SU-DHL-6 (cell line): ENCODE results near the gene TULP3.

Experiments
- H2AFZ ChIP-seq: fragments of 200-600 bp; sonication (generic); 2 replicates; pipeline ENCODE4 v1.6.1; 2014; ENCODE audit warnings: low read depth, mild to moderate bottlenecking, moderate library complexity, mixed read lengths, antibody characterized with exemption, low read length; ENCODE audit not compliant: severe bottlenecking
- H3F3A ChIP-seq: fragments of 200-600 bp; shearing (Covaris generic); 2 replicates; pipeline ENCODE4 v1.6.0; 2016; ENCODE audit warnings: antibody characterized with exemption, mild to moderate bottlenecking; ENCODE audit not compliant: insufficient read depth
- H3K27ac ChIP-seq: fragments of 200-600 bp; sonication (generic); 2 replicates; pipeline ENCODE4 v1.5.1; 2016; ENCODE audit warnings: low read depth, mild to moderate bottlenecking, low read length, moderate library complexity, mixed read lengths
- H3K27me3 ChIP-seq: fragments of 200-600 bp; sonication (generic), shearing (Covaris generic); 2 replicates; pipeline ENCODE4 v1.6.0; 2014; ENCODE audit warnings: mild to moderate bottlenecking, low read length
- H3K36me3 ChIP-seq: fragments of 200-600 bp; sonication (generic); 2 replicates; pipeline ENCODE4 v1.6.1; 2014; ENCODE audit warnings: mild to moderate bottlenecking, low read length, mixed read lengths
- H3K4me2 ChIP-seq: fragments of 300-600, 200-600 bp; shearing (Covaris generic), sonication (generic); 2 replicates; pipeline ENCODE4 v1.6.0; 2014; ENCODE audit warnings: low read length, low read depth, mild to moderate bottlenecking; ENCODE audit not compliant: poor library complexity, severe bottlenecking
- H3K4me3 ChIP-seq: fragments of 200-600 bp; sonication (generic); 2 replicates; pipeline ENCODE4 v1.5.1; 2014; ENCODE audit warnings: antibody characterized with exemption, low read length, mild to moderate bottlenecking, mixed read lengths; ENCODE audit not compliant: insufficient read depth, poor library complexity, severe bottlenecking
- H3K79me2 ChIP-seq: fragments of 200-600 bp; sonication (generic); 2 replicates; pipeline ENCODE4 v1.6.1; 2014; ENCODE audit warnings: mild to moderate bottlenecking, low read length, moderate library complexity; ENCODE audit not compliant: insufficient read depth
- H3K9ac ChIP-seq: fragments of 200-600 bp; sonication (generic); 2 replicates; pipeline ENCODE4 v1.7.0; 2014; ENCODE audit warnings: mild to moderate bottlenecking, low read length
- H3K9me2 ChIP-seq: fragments of 200-600 bp; sonication (generic); replicated peaks from 2 replicates; pipeline ENCODE4 v1.6.1; 2014; ENCODE audit warnings: low read length; ENCODE audit not compliant: insufficient read depth
- H3K9me3 ChIP-seq: fragments of 200-600 bp; sonication (generic); 2 replicates; pipeline ENCODE4 v1.6.1; 2014; ENCODE audit warnings: low read length, mixed read lengths; ENCODE audit not compliant: insufficient read depth
- H4K20me1 ChIP-seq: fragments of 200-600 bp; sonication (generic); 2 replicates; pipeline ENCODE4 v1.6.1; 2014; ENCODE audit warnings: low read depth, mild to moderate bottlenecking, antibody characterized with exemption, low read length, moderate library complexity, mixed read lengths
- CTCF ChIP-seq: fragments of 200-600 bp; sonication (generic); IDR thresholded peaks from one replicate; pipeline ENCODE4 v1.5.1; 2017; ENCODE audit warnings: antibody characterized with exemption, mild to moderate bottlenecking, low read length, moderate library complexity; ENCODE audit not compliant: insufficient read depth, poor library complexity, severe bottlenecking
- EZH2phosphoT487 ChIP-seq: fragments of 200-600 bp; sonication (generic), shearing (Covaris generic); conservative IDR thresholded peaks from 2 replicates; pipeline ENCODE4 v1.6.1; 2018; ENCODE audit warnings: mild to moderate bottlenecking, antibody characterized with exemption, low read length, moderate library complexity, mixed read lengths

Gene TULP3

GRCh38 chr12:2856051-2856450, 34.6 kb upstream of the TULP3 start:
- peaks cover 6% of the 10 kb centered on the region; the same call in 1 of the 2 replicates for H3K36me3 ChIP-seq
- peaks cover 9% of the 10 kb centered on the region; the same call in 1 of the 2 replicates for H3F3A ChIP-seq
- H3K9me2 ChIP-seq = no peaks in the 10 kb centered on the region
- H3K27me3 ChIP-seq = no peaks in the 10 kb centered on the region
- no peak overlapping the region for H3K4me2 ChIP-seq
- no peak overlapping the region for H3K27ac ChIP-seq
- no peak overlapping the region for H3K9ac ChIP-seq
- no peak overlapping the region for H2AFZ ChIP-seq
- no peak overlapping the region for H3K4me3 ChIP-seq
- no peaks in the 10 kb centered on the region for H3K79me2 ChIP-seq
- TF ChIP-seq EZH2phosphoT487 (no peak), CTCF (no peak)
- H4K20me1 ChIP-seq = no peaks in the 10 kb centered on the region
- H3K9me3 ChIP-seq = no peaks in the 10 kb centered on the region

GRCh38 chr12:2857021-2857431, 33.7 kb upstream of the TULP3 start, which contains the start of gene TEX52:
TEX52 (minus strand) TSS chr12:2857039; CDS start chr12:2857026, 13 bp downstream.
- H4K20me1 ChIP-seq = no peaks in the 10 kb centered on the region
- H3K4me3 ChIP-seq = no peak within 1 kb of the TSS
- H2AFZ ChIP-seq = no peak within 1 kb of the TSS
- no peaks in the 10 kb centered on the region for H3K79me2 ChIP-seq
- TF ChIP-seq EZH2phosphoT487 (no peak), CTCF (no peak)
- no peak within 1 kb of the TSS for H3K27ac ChIP-seq
- peaks cover 9% of the 10 kb centered on the region; the same call in 1 of the 2 replicates for H3F3A ChIP-seq
- H3K9me3 ChIP-seq = no peaks in the 10 kb centered on the region
- no peak within 1 kb of the TSS for H3K9ac ChIP-seq
- no peak within 1 kb of the TSS for H3K4me2 ChIP-seq
- H3K27me3 ChIP-seq = no peaks in the 10 kb centered on the region
- peaks cover 6% of the 10 kb centered on the region; the same call in 1 of the 2 replicates for H3K36me3 ChIP-seq
- H3K9me2 ChIP-seq = no peaks in the 10 kb centered on the region

GRCh38 chr12:2857576-2857975, 33.1 kb upstream of the TULP3 start:
- Histone ChIP-seq H3K9ac (no peak overlapping the region), H3K9me2 (no peaks in the 10 kb centered on the region), H2AFZ (no peak overlapping the region), H3K36me3 (peaks cover 6% of the 10 kb centered on the region; the same call in 1 of the 2 replicates), H3K9me3 (no peaks in the 10 kb centered on the region), H3K27me3 (no peaks in the 10 kb centered on the region), H4K20me1 (no peaks in the 10 kb centered on the region), H3K27ac (no peak overlapping the region), H3K79me2 (no peaks in the 10 kb centered on the region), H3F3A (peaks cover 9% of the 10 kb centered on the region; the same call in 1 of the 2 replicates), H3K4me2 (no peak overlapping the region), H3K4me3 (no peak overlapping the region)
- TF ChIP-seq EZH2phosphoT487 (no peak), CTCF (no peak)
